K562 (cell line): Measurements from ENCODE around the gene NTRK2. TPM values are rescaled to one million over a fixed set of nuclear protein-coding genes. Genes with fewer than 3 reads are reported as not detected.

Experiments used
- ATAC-seq: fragments of 200-7000 bp; cut with Tn5 transposase; 3 replicates; pipeline ENCODE4 v1.9.1; 2020; ENCODE audit warnings: moderate library complexity
- BruUV-seq: library from RNA; stranded (reverse); fragments of 400-500 nt; replicated peaks from 2 replicates; lab custom pipeline; 2021; lab: Mats Ljungman, UMichigan
- CTCF ChIA-PET: fragments of 300-600 bp; formaldehyde crosslinking; extraction: SDS; loops from one replicate; lab custom pipeline; 2021; ENCODE audit warnings: low intra/inter-chr PET ratio; lab: Yijun Ruan, JAX
- POLR2A ChIA-PET: fragments of 300-600, 350-650 bp; sonication (Branson Sonifier 250); formaldehyde crosslinking; extraction: SDS; loops from one replicate; lab custom pipeline; 2021; ENCODE audit warnings: antibody characterized with exemption, inconsistent platforms; lab: Yijun Ruan, JAX
- DNase-seq, 4 experiments: peaks; one replicate each; pipeline versions ENCODE4 v3.0.0 to v3.0.0-alpha.2; 2011 to 2018; ENCODE audit warnings: low spot score in 3 of 4, mixed read lengths in 3 of 4; ENCODE audit errors: extremely low read depth in 1 of 4
- FAIRE-seq: peaks from 2 replicates; lab custom pipeline; 2011; peaks lifted over from hg19 to GRCh38; lab: Jason Lieb, UNC
- H2AFZ ChIP-seq: 2 replicates; pipeline ENCODE4 v1.6.0; 2011; ENCODE audit warnings: low read depth, low read length, control low read depth, inconsistent platforms
- H3K27ac ChIP-seq: fragments of 200-600 bp; 3 replicates; pipeline ENCODE4 v1.8.0; 2011; ENCODE audit warnings: low read depth, mild to moderate bottlenecking, control low read depth, inconsistent platforms, low read length, moderate library complexity, mixed read lengths; ENCODE audit errors: extremely low read depth
- H3K27me3 ChIP-seq, 2 experiments: fragments of 300-600 bp in 1 of 2; 2 replicates in 1 of 2; 3 replicates in 1 of 2; pipeline versions ENCODE4 v1.6.0 to v1.8.0; 2011; ENCODE audit warnings: inconsistent platforms in 2 of 2, low read length in 2 of 2, mild to moderate bottlenecking in 1 of 2, mixed read lengths in 1 of 2, moderate library complexity in 1 of 2; ENCODE audit not compliant: control insufficient read depth in 2 of 2, insufficient read depth in 2 of 2
- H3K36me3 ChIP-seq: fragments of 300-600 bp; 3 replicates; pipeline ENCODE4 v1.8.0; 2011; ENCODE audit warnings: mild to moderate bottlenecking, low read length, inconsistent platforms; ENCODE audit not compliant: control insufficient read depth, insufficient read depth
- H3K4me1 ChIP-seq, 2 experiments: fragments of 200-600 bp in 1 of 2; replicated peaks in 1 of 2; 2 replicates in 1 of 2; 3 replicates in 1 of 2; pipeline versions ENCODE4 v1.5.1 to v1.8.0; 2011; ENCODE audit warnings: inconsistent platforms in 2 of 2, low read length in 2 of 2, mild to moderate bottlenecking in 1 of 2, mixed read lengths in 1 of 2, moderate library complexity in 1 of 2; ENCODE audit not compliant: control insufficient read depth in 2 of 2, insufficient read depth in 2 of 2
- H3K4me2 ChIP-seq: 2 replicates; pipeline ENCODE4 v1.6.1; 2011; ENCODE audit warnings: low read length, control low read depth, inconsistent platforms, mixed read lengths; ENCODE audit not compliant: insufficient read depth
- H3K4me3 ChIP-seq: fragments of 200-600 bp; sonication (generic), shearing (Covaris generic); 2 replicates; pipeline ENCODE4 v1.5.1; 2016; ENCODE audit warnings: control low read depth, inconsistent platforms
- H3K79me2 ChIP-seq: fragments of 200-600 bp; 3 replicates; pipeline ENCODE4 v1.8.0; 2011; ENCODE audit warnings: low read length, inconsistent platforms; ENCODE audit not compliant: control insufficient read depth, insufficient read depth
- H3K9ac ChIP-seq, 2 experiments: 2 replicates each; pipeline versions ENCODE4 v1.6.0 to v1.6.1; 2011; ENCODE audit warnings: low read depth in 2 of 2, low read length in 2 of 2, control low read depth in 1 of 2, inconsistent platforms in 1 of 2, mild to moderate bottlenecking in 1 of 2, mixed read lengths in 1 of 2; ENCODE audit not compliant: insufficient read depth in 1 of 2
- H3K9me1 ChIP-seq: one replicate; pipeline ENCODE4 v1.6.0; 2011; ENCODE audit warnings: inconsistent platforms, mild to moderate bottlenecking, low read length, moderate library complexity; ENCODE audit not compliant: control insufficient read depth, insufficient read depth
- H3K9me3 ChIP-seq: replicated peaks from 2 replicates; pipeline ENCODE4 v1.5.1; 2011; ENCODE audit warnings: low read depth, low read length, inconsistent platforms; ENCODE audit not compliant: control insufficient read depth, insufficient read depth
- H4K20me1 ChIP-seq: replicated peaks from 2 replicates; pipeline ENCODE4 v1.6.1; 2011; ENCODE audit warnings: low read length, inconsistent platforms, mixed read lengths; ENCODE audit not compliant: control insufficient read depth, insufficient read depth
- BCL6 ChIP-seq: fragments of 250-450 bp; sonication (Bioruptor Pico); IDR thresholded peaks from 2 replicates; pipeline ENCODE4 v1.4.0; 2020
- EZH2 ChIP-seq: IDR thresholded peaks from 2 replicates; pipeline ENCODE4 v1.6.1; 2012; ENCODE audit warnings: low read depth, mild to moderate bottlenecking, inconsistent platforms, low read length, borderline replicate concordance
- WGBS: fragments of 100-300 bp; shearing (Covaris generic); methylation state at CpG from one replicate; pipeline ENCODE4 v1.1.6; 2016; ENCODE audit warnings: low coverage, mixed read lengths; ENCODE audit not compliant: insufficient coverage; ENCODE audit errors: missing lambda C conversion rate; 5-methylcytosine and 5-hydroxymethylcytosine counted together
- in situ Hi-C: fragments of 300-500 bp; cut with MboI; formaldehyde crosslinking; loops from 4 replicates; pipeline ENCODE4 v1.15.0; 2018; ENCODE audit warnings: inconsistent platforms, mixed read lengths
- intact Hi-C: fragments of 100-400 bp; cut with micrococcal nuclease; formaldehyde crosslinking; loops from 2 replicates; pipeline ENCODE4 v1.14.2; 2022
- polyA plus RNA-seq, 8 experiments: library from polyadenylated mRNA; depleted of rRNA in 4 of 8; stranded (reverse) in 5 of 8; unstranded in 3 of 8; fragments of >200 nt; fragmentation: Nextera tagmentation in 2 of 8; fragmentation: Illumina TruSeq in 1 of 8; extraction: Ambion mirVana in 2 of 8; extraction: Trizol in 1 of 8; gene quantifications; 2 replicates each; pipeline versions ENCODE4 v1.2.1 to v1.2.3, GENCODE V29; 2011 to 2014; ENCODE audit warnings: inconsistent platforms in 1 of 8, missing spikeins in 1 of 8
- total RNA-seq, 7 experiments: library from RNA; depleted of rRNA in 6 of 7; stranded (reverse); fragments of >200 nt in 6 of 7; fragmentation: Illumina TruSeq in 2 of 7; extraction: Trizol in 2 of 7; gene quantifications; 2 replicates each; pipeline versions ENCODE4 v1.2.1 to v1.2.3, GENCODE V29; 2011 to 2021; ENCODE audit warnings: low replicate concordance in 1 of 7
- TF ChIP-seq, protein P1 (sequence below): fragments of 450-650 bp; IDR thresholded peaks from 2 replicates; pipeline ENCODE4 v1.6.1; 2018; ENCODE audit not compliant: partially characterized antibody
- TF ChIP-seq, protein P2 (sequence below): sonication (generic); formaldehyde crosslinking; IDR thresholded peaks from 2 replicates; pipeline ENCODE4 v1.8.1; 2023; ENCODE audit warnings: mild to moderate bottlenecking, missing genetic modification reagents

The NTRK2 gene
- total and polyA plus RNA-seq, 9 of the 15 experiments (the other 6 are each of a cell fraction or from before 2014, with no cell fraction given) = not detected

DNA sequence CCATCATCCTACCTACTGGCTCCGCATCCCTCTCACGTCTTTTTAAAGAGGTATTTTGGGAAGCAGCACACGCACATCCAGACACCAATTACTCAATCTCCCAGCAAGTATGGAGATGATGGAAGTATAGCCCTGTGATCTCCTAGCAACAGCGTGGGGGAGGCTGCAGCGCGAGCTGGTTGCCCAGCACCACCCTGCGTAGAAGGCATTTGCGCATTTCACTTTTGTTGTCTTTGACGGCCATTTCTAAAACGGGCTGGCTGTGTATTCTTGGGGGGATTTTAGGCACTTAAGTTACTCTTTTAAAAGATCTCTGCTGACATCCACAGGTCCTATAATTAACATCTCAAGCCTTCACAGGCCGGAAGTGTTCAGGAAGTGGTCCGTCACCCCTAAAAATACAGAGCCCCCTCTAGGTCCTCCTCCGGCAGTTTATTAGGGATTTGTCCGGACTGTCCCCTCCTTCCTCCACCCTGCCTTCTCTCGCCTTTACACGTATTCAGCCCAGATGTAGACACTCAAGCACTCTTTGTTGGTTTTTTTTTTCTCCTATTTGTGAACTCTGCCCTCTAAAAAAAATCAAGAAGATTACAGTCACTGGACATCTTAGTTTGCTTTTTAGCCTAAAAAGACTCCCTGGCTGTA is 371.4 kb downstream of the NTRK2 start:
- POLR2A ChIA-PET = no interaction called here
- TF ChIP-seq EZH2 (no peak), BCL6 (CRISPR knock-in tag) (no peak)
- TF ChIP-seq, protein P1, sequence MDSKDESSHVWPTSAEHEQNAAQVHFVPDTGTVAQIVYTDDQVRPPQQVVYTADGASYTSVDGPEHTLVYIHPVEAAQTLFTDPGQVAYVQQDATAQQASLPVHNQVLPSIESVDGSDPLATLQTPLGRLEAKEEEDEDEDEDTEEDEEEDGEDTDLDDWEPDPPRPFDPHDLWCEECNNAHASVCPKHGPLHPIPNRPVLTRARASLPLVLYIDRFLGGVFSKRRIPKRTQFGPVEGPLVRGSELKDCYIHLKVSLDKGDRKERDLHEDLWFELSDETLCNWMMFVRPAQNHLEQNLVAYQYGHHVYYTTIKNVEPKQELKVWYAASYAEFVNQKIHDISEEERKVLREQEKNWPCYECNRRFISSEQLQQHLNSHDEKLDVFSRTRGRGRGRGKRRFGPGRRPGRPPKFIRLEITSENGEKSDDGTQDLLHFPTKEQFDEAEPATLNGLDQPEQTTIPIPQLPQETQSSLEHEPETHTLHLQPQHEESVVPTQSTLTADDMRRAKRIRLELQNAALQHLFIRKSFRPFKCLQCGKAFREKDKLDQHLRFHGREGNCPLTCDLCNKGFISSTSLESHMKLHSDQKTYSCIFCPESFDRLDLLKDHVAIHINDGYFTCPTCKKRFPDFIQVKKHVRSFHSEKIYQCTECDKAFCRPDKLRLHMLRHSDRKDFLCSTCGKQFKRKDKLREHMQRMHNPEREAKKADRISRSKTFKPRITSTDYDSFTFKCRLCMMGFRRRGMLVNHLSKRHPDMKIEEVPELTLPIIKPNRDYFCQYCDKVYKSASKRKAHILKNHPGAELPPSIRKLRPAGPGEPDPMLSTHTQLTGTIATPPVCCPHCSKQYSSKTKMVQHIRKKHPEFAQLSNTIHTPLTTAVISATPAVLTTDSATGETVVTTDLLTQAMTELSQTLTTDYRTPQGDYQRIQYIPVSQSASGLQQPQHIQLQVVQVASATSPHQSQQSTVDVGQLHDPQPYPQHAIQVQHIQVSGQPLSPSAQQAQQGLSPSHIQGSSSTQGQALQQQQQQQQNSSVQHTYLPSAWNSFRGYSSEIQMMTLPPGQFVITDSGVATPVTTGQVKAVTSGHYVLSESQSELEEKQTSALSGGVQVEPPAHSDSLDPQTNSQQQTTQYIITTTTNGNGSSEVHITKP = no peak
- TF ChIP-seq, protein P2, sequence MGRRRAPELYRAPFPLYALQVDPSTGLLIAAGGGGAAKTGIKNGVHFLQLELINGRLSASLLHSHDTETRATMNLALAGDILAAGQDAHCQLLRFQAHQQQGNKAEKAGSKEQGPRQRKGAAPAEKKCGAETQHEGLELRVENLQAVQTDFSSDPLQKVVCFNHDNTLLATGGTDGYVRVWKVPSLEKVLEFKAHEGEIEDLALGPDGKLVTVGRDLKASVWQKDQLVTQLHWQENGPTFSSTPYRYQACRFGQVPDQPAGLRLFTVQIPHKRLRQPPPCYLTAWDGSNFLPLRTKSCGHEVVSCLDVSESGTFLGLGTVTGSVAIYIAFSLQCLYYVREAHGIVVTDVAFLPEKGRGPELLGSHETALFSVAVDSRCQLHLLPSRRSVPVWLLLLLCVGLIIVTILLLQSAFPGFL = no peak
- intact Hi-C loops (no loop called here), in situ Hi-C loops (no loop called here)
- 5% methylated on average over 14 of the region's 16 CpGs for WGBS
- DNase-seq (no peak), FAIRE-seq (no peak), ATAC-seq (no peak)
- Histone ChIP-seq H3K4me2 (no peak overlapping the region), H3K4me3 (no peak overlapping the region), H3K9ac (no peak overlapping the region), H3K9me3 (no peaks in the 10 kb centered on the region), H3K4me1 (no peaks in the 10 kb centered on the region), H3K36me3 (no peaks in the 10 kb centered on the region), H3K27ac (no peak overlapping the region), H3K79me2 (no peaks in the 10 kb centered on the region), H4K20me1 (no peaks in the 10 kb centered on the region), H2AFZ (no peak overlapping the region), H3K9me1 (no peaks in the 10 kb centered on the region), H3K27me3 (no peaks in the 10 kb centered on the region)
- BruUV-seq = no TSS peak
- CTCF ChIA-PET = no interaction called here
